DOHH2 (cell line): ENCODE results near the gene CNPY1.

Experiments used
- H3F3A ChIP-seq: fragments of 200-600 bp; sonication (generic), shearing (Covaris generic); 2 replicates; pipeline ENCODE4 v1.6.0; 2016; ENCODE audit warnings: antibody characterized with exemption, mild to moderate bottlenecking; ENCODE audit not compliant: control insufficient read depth, insufficient read depth
- H3K27ac ChIP-seq: fragments of 200-600 bp; sonication (generic); 2 replicates; pipeline ENCODE4 v1.5.1; 2014; ENCODE audit warnings: low read depth, mild to moderate bottlenecking, low read length, moderate library complexity
- H3K27me3 ChIP-seq: fragments of 200-600 bp; sonication (generic); 2 replicates; pipeline ENCODE4 v1.6.1; 2014; ENCODE audit warnings: mild to moderate bottlenecking, low read length, mixed read lengths; ENCODE audit not compliant: control insufficient read depth
- H3K36me3 ChIP-seq: fragments of 200-600 bp; sonication (generic); 2 replicates; pipeline ENCODE4 v1.6.1; 2014; ENCODE audit warnings: mild to moderate bottlenecking, low read length, moderate library complexity, mixed read lengths; ENCODE audit not compliant: control insufficient read depth
- H3K4me1 ChIP-seq: fragments of 200-600 bp; sonication (generic); 2 replicates; pipeline ENCODE4 v1.6.1; 2014; ENCODE audit warnings: mild to moderate bottlenecking, low read length, mixed read lengths; ENCODE audit not compliant: control insufficient read depth
- H3K4me2 ChIP-seq: fragments of 200-600 bp; sonication (generic); 2 replicates; pipeline ENCODE4 v1.6.0; 2014; ENCODE audit warnings: mild to moderate bottlenecking, low read length, moderate library complexity
- H3K4me3 ChIP-seq: fragments of 200-600 bp; sonication (generic); 2 replicates; pipeline ENCODE4 v1.5.1; 2014; ENCODE audit warnings: mild to moderate bottlenecking, low read length, mixed read lengths
- H3K79me2 ChIP-seq: fragments of 200-600 bp; sonication (generic); 2 replicates; pipeline ENCODE4 v1.6.1; 2014; ENCODE audit warnings: mild to moderate bottlenecking, low read length, mixed read lengths; ENCODE audit not compliant: control insufficient read depth
- H3K9me2 ChIP-seq: fragments of 200-600 bp; sonication (generic); replicated peaks from 2 replicates; pipeline ENCODE4 v1.6.1; 2014; ENCODE audit warnings: mild to moderate bottlenecking, low read length, mixed read lengths; ENCODE audit not compliant: control insufficient read depth
- H3K9me3 ChIP-seq: fragments of 200-600 bp; sonication (generic); 2 replicates; pipeline ENCODE4 v1.6.1; 2014; ENCODE audit warnings: antibody characterized with exemption, low read length, mixed read lengths; ENCODE audit not compliant: control insufficient read depth, insufficient read depth
- H4K20me1 ChIP-seq: fragments of 200-600 bp; sonication (generic); 2 replicates; pipeline ENCODE4 v1.6.0; 2014; ENCODE audit warnings: low read depth, mild to moderate bottlenecking, antibody characterized with exemption, low read length, moderate library complexity; ENCODE audit not compliant: control insufficient read depth, insufficient read depth
- CTCF ChIP-seq: fragments of 200-600 bp; sonication (generic); IDR thresholded peaks from one replicate; pipeline ENCODE4 v1.5.1; 2014; ENCODE audit warnings: antibody characterized with exemption, mild to moderate bottlenecking, low read depth, low read length; ENCODE audit not compliant: poor library complexity, severe bottlenecking
- EZH2phosphoT487 ChIP-seq: fragments of 200-600 bp; sonication (generic); IDR thresholded peaks from 2 replicates; pipeline ENCODE4 v1.6.1; 2017; ENCODE audit warnings: borderline replicate concordance, mild to moderate bottlenecking, antibody characterized with exemption, low read length, moderate library complexity, mixed read lengths

Gene CNPY1

DNA sequence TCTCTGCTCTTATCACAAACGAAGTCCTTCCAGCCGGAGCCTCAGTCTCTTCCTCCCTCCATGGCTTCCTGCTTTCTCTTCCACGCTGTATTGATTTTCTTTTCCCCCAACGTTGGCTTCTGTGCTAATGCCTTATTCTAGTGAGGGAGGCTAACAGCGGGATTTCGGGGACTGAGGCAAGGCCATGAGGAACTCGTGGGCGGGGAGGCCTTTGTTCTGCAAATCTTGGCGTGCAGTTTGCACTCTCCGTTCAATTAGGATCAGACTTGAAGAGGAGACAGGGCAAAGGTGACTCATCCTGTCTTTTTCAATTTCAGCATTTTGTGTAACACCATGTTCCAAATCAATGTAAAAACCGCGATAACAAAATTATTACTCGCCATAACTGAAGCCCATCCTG, 63.1 kb downstream of the CNPY1 start:
- H4K20me1 ChIP-seq: no peaks in the 10 kb centered on the region
- no peak for TF ChIP-seq EZH2phosphoT487
- TF ChIP-seq CTCF: no peak
- no peaks in the 10 kb centered on the region for H3K9me2 ChIP-seq
- no peak overlapping the region for H3K4me3 ChIP-seq
- H3K4me2 ChIP-seq: no peak overlapping the region
- peaks cover 6% of the 10 kb centered on the region; the same call in 1 of the 2 replicates for H3K9me3 ChIP-seq
- no peaks in the 10 kb centered on the region for H3K4me1 ChIP-seq
- H3K27me3 ChIP-seq: peaks cover 4% of the 10 kb centered on the region; the same call in 1 of the 2 replicates
- no peaks in the 10 kb centered on the region for H3K79me2 ChIP-seq
- no peak overlapping the region for H3K27ac ChIP-seq
- no peaks in the 10 kb centered on the region for H3F3A ChIP-seq
- H3K36me3 ChIP-seq: no peaks in the 10 kb centered on the region

DNA sequence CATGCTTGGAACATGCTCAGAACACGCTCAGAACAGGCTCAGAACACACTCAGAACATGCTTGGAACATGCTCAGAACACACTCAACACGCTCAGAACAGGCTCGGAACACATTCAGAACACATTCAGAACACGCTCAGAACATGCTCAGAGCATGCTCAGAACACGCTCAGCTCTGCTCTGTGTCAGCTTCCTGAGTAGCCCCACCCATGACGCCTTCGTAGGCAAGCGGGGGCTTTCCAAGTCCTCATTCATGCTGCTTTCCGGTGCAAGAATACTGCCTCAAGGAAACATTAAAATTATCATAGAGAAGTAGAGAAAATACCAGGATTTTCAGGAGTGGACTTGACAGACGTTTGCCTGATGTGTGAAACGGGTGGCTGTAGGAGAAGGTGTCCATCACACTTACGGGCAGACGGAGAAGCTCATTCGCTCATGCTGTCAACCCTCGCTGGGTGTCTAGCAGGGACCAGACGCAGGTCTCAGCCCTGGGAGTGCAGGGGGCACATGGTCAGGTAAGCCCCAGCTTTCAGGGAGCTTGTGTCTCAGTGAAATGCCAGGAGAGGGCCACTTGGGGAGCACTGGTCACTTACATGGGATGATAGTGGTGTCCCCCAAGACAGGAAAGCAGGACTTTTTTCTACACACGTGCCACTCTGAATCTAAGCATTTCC, 63.7 kb downstream of the CNPY1 start:
- Histone ChIP-seq H3K27me3 (peaks cover 9% of the 10 kb centered on the region; the same call in 1 of the 2 replicates), H3F3A (no peaks in the 10 kb centered on the region), H3K79me2 (no peaks in the 10 kb centered on the region), H3K4me2 (no peak overlapping the region), H3K4me3 (no peak overlapping the region), H4K20me1 (no peaks in the 10 kb centered on the region), H3K9me2 (no peaks in the 10 kb centered on the region), H3K9me3 (peaks cover 6% of the 10 kb centered on the region; the same call in 1 of the 2 replicates), H3K36me3 (no peaks in the 10 kb centered on the region), H3K4me1 (no peaks in the 10 kb centered on the region), H3K27ac (no peak overlapping the region)
- no peak for TF ChIP-seq EZH2phosphoT487
- TF ChIP-seq CTCF: no peak

DNA sequence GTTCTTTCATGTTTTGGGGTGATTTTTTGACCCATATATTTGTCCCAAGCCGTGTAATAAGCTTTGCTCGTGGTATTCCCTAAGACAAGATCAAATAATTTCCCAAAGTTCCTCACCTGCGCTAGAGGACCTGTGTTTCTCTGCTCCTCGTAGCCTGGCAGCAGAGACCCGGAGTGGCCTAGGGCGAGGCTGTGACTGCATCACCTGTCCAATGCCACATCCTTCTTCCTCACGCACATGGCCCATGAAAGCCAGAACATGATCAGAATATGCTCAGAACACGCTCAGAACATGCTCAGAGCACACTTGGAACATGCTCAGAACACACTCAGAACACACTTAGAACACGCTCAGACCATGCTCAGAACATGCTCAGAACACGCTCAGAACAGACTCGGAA, 64.6 kb downstream of the CNPY1 start:
- no peaks in the 10 kb centered on the region for H3F3A ChIP-seq
- H3K9me2 ChIP-seq: no peaks in the 10 kb centered on the region
- peaks cover 6% of the 10 kb centered on the region; the same call in 1 of the 2 replicates for H3K9me3 ChIP-seq
- no peak overlapping the region for H3K4me2 ChIP-seq
- H4K20me1 ChIP-seq: no peaks in the 10 kb centered on the region
- no peaks in the 10 kb centered on the region for H3K79me2 ChIP-seq
- no peak overlapping the region for H3K27ac ChIP-seq
- TF ChIP-seq EZH2phosphoT487: no peak
- TF ChIP-seq CTCF: no peak
- no peak overlapping the region for H3K4me3 ChIP-seq
- H3K27me3 ChIP-seq: peaks cover 12% of the 10 kb centered on the region; the same call in 1 of the 2 replicates
- H3K4me1 ChIP-seq: no peaks in the 10 kb centered on the region
- no peaks in the 10 kb centered on the region for H3K36me3 ChIP-seq
